Fibroblast of lung (primary cell): ENCODE measurements around the gene YKT6. TPM values are rescaled to one million over a fixed set of nuclear protein-coding genes. Genes with fewer than 3 reads are reported as not detected.

Experiments used
- DNase-seq, 2 donors: peaks; one replicate each; pipeline versions ENCODE4 v3.0.0 to v3.0.0-alpha.2; 2010; ENCODE audit warnings: low read depth in 2 of 2
- H2AFZ ChIP-seq: 2 replicates; pipeline ENCODE4 v1.5.1; 2012; ENCODE audit warnings: low read length, control low read depth, inconsistent platforms
- H3K27ac ChIP-seq: 2 replicates; pipeline ENCODE4 v1.5.1; 2011; ENCODE audit warnings: low read length, control low read depth; ENCODE audit not compliant: insufficient read depth
- H3K27me3 ChIP-seq: 2 replicates; pipeline ENCODE4 v1.5.1; 2011; ENCODE audit warnings: mild to moderate bottlenecking, low read length; ENCODE audit not compliant: control insufficient read depth, insufficient read depth
- H3K36me3 ChIP-seq: 2 replicates; pipeline ENCODE4 v1.5.1; 2011; ENCODE audit warnings: low read length; ENCODE audit not compliant: control insufficient read depth, insufficient read depth
- H3K4me1 ChIP-seq: 2 replicates; pipeline ENCODE4 v1.5.1; 2011; ENCODE audit warnings: low read length; ENCODE audit not compliant: control insufficient read depth, insufficient read depth; ENCODE audit errors: extremely low read depth
- H3K4me2 ChIP-seq: 2 replicates; pipeline ENCODE4 v1.5.1; 2011; ENCODE audit warnings: low read length, control low read depth; ENCODE audit not compliant: insufficient read depth; ENCODE audit errors: extremely low read depth
- H3K4me3 ChIP-seq, 4 experiments: fragments of 200-600 bp in 1 of 4; sonication (generic) in 1 of 4; replicated peaks in 1 of 4; 2 replicates each; pipeline ENCODE4 v1.5.1; 2011 to 2016; ENCODE audit warnings: low read length in 4 of 4, low read depth in 3 of 4, mild to moderate bottlenecking in 3 of 4, control low read depth in 2 of 4, inconsistent platforms in 1 of 4, mixed read lengths in 1 of 4; ENCODE audit not compliant: insufficient read depth in 1 of 4; ENCODE audit errors: control extremely low read depth in 1 of 4
- H3K79me2 ChIP-seq: 2 replicates; pipeline ENCODE4 v1.5.1; 2012; ENCODE audit warnings: mild to moderate bottlenecking, low read length, inconsistent platforms; ENCODE audit not compliant: control insufficient read depth, insufficient read depth
- H3K9ac ChIP-seq: 2 replicates; pipeline ENCODE4 v1.5.1; 2011; ENCODE audit warnings: mild to moderate bottlenecking, low read length, control low read depth; ENCODE audit not compliant: insufficient read depth
- H3K9me3 ChIP-seq: 2 replicates; pipeline ENCODE4 v1.5.1; 2012; ENCODE audit warnings: low read depth, low read length; ENCODE audit not compliant: control insufficient read depth, insufficient read depth
- H4K20me1 ChIP-seq: 2 replicates; pipeline ENCODE4 v1.5.1; 2011; ENCODE audit warnings: low read length; ENCODE audit not compliant: control insufficient read depth, insufficient read depth; ENCODE audit errors: extremely low read depth
- EZH2 ChIP-seq: IDR thresholded peaks from 2 replicates; pipeline ENCODE4 v1.5.1; 2012; ENCODE audit warnings: low read length, control low read depth, mild to moderate bottlenecking; ENCODE audit errors: missing control alignments
- polyA plus RNA-seq, 2 donors: library from polyadenylated mRNA; depleted of rRNA in 1 of 2; stranded (reverse) in 1 of 2; unstranded in 1 of 2; fragments of >200 nt; gene quantifications; 2 replicates each; pipeline ENCODE4 v1.2.1, GENCODE V29; 2011 to 2012; ENCODE audit warnings: missing spikeins in 1 of 2
- total RNA-seq: library from RNA; depleted of rRNA; stranded (reverse); fragments of >200 nt; gene quantifications from 2 replicates; pipeline ENCODE4 v1.2.1, GENCODE V29; 2014
- TF ChIP-seq, protein P1 (sequence below), 2 donors: IDR thresholded peaks in 1 of 2; conservative IDR thresholded peaks in 1 of 2; 1 replicate in 1 of 2; 2 replicates in 1 of 2; pipeline ENCODE4 v1.5.1; 2011 to 2012; ENCODE audit warnings: low read length in 2 of 2, control low read depth in 1 of 2, inconsistent platforms in 1 of 2, low read depth in 1 of 2, mild to moderate bottlenecking in 1 of 2

Gene YKT6
- total and polyA plus RNA-seq, 2 donors (not counting 1 experiment from before 2014, with no cell fraction given): 90.0 to 99.0 TPM

DNA sequence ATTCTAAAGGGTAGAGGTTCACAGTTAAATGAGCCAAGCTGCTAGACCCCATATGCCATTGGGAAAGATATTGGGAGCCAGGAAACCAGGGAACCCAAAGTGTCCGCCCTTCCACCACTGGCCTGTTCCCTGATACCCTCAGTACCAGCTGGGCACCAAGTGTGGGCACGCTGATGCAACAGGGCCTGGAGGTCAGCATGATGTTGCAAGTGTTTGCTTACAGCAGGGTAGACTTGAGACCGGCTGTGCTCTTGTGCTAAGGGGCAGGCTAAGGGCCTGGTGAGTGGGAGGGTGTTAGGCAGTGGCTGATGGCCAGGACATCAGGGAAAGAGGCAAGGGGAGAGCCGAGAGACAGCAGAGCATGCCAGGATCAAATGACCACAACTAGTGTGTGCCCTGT lies 38.6 kb upstream of the YKT6 start:
- Histone ChIP-seq H2AFZ (no peak overlapping the region), H3K36me3 (no peaks in the 10 kb centered on the region), H3K9me3 (no peaks in the 10 kb centered on the region), H3K27me3 (peaks cover 5% of the 10 kb centered on the region), H4K20me1 (no peaks in the 10 kb centered on the region), H3K4me1 (peaks cover 3% of the 10 kb centered on the region), H3K9ac (no peak overlapping the region), H3K79me2 (no peaks in the 10 kb centered on the region), H3K4me3 (no peak overlapping the region), H3K4me2 (no peak overlapping the region), H3K27ac (no peak overlapping the region)
- DNase-seq: peak in 1 of 2 donors; percentile 28
- TF ChIP-seq, protein P1, sequence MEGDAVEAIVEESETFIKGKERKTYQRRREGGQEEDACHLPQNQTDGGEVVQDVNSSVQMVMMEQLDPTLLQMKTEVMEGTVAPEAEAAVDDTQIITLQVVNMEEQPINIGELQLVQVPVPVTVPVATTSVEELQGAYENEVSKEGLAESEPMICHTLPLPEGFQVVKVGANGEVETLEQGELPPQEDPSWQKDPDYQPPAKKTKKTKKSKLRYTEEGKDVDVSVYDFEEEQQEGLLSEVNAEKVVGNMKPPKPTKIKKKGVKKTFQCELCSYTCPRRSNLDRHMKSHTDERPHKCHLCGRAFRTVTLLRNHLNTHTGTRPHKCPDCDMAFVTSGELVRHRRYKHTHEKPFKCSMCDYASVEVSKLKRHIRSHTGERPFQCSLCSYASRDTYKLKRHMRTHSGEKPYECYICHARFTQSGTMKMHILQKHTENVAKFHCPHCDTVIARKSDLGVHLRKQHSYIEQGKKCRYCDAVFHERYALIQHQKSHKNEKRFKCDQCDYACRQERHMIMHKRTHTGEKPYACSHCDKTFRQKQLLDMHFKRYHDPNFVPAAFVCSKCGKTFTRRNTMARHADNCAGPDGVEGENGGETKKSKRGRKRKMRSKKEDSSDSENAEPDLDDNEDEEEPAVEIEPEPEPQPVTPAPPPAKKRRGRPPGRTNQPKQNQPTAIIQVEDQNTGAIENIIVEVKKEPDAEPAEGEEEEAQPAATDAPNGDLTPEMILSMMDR (conservative IDR thresholded peaks at IDR 0.05 in 1 of 2, IDR thresholded peaks at IDR 0.05 in 1 of 2; ENCODE audit: low read depth in 1 of 2, low read length in 2 of 2): no peak
- TF ChIP-seq EZH2: no peak

DNA sequence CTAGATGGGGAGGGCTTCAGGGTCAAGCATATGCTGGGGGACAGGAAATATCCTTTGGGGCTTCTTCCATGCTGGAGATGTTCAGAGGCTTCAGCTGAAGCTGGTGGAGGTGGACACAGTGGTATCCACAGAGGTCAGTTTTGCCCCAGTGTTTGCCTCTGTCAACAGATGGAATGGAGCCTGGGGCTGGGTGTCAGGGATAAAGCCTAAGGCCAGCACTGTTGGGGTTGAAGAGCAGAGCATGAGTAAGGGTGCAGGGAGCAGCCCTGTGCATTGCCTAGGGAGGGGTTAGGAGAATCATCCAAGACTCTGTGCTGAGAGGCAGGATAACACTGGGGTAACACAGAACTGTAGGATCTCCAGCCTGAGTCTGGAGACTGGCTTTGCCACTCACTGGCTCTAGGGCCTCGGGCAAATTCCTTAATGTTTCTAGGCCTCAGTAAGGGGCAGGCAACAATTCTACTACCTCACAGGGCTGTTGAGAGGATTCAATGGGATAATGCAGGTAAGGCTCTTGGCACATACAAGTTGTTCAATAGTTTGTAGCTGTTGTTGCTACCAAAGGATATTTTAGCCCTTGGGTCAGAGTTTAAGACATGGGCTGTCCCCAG lies 37.9 kb upstream of the YKT6 start:
- Histone ChIP-seq H3K9ac (no peak overlapping the region), H3K4me1 (peaks cover 3% of the 10 kb centered on the region), H3K4me3 (no peak overlapping the region), H2AFZ (no peak overlapping the region), H3K36me3 (no peaks in the 10 kb centered on the region), H3K79me2 (no peaks in the 10 kb centered on the region), H3K27me3 (peaks cover 5% of the 10 kb centered on the region), H4K20me1 (no peaks in the 10 kb centered on the region), H3K27ac (no peak overlapping the region), H3K4me2 (no peak overlapping the region), H3K9me3 (no peaks in the 10 kb centered on the region)
- TF ChIP-seq EZH2: no peak
- TF ChIP-seq, protein P1 (conservative IDR thresholded peaks at IDR 0.05 in 1 of 2, IDR thresholded peaks at IDR 0.05 in 1 of 2; ENCODE audit: low read depth in 1 of 2, low read length in 2 of 2): no peak
- DNase-seq: no peak

DNA sequence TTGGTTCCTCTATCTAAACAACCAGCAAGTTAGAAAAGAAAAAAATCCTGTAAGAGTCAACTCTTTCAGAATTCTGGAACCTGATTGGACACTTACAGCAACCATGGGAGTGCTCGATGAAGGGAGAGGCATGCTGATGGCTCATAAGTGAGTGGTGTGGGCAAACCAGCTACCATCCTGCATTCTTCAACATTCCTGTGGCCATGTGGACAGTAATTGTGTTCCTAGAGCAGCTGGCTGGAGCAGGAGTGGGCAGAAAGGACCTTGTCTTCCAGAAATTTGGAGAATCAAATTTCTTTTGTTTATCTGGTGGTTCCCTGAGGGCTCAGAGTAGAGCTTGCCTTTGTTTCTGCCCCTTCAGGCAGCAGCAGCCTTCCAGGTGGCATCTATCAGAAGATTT lies 37.2 kb upstream of the YKT6 start:
- H3K4me1 ChIP-seq: peaks cover 3% of the 10 kb centered on the region
- no peak overlapping the region for H3K4me3 ChIP-seq
- no peak overlapping the region for H3K27ac ChIP-seq
- H3K9me3 ChIP-seq: no peaks in the 10 kb centered on the region
- DNase-seq: peak; percentile 72 to 96
- H2AFZ ChIP-seq: no peak overlapping the region
- H3K36me3 ChIP-seq: no peaks in the 10 kb centered on the region
- no peaks in the 10 kb centered on the region for H4K20me1 ChIP-seq
- H3K9ac ChIP-seq: no peak overlapping the region
- no peaks in the 10 kb centered on the region for H3K79me2 ChIP-seq
- H3K4me2 ChIP-seq: peak overlapping the region; percentile 19
- peaks cover 5% of the 10 kb centered on the region for H3K27me3 ChIP-seq
- TF ChIP-seq EZH2: no peak
- TF ChIP-seq, protein P1 (conservative IDR thresholded peaks at IDR 0.05 in 1 of 2, IDR thresholded peaks at IDR 0.05 in 1 of 2; ENCODE audit: low read depth in 1 of 2, low read length in 2 of 2): no peak
